Effector CD4-positive, alpha-beta T cell (primary cell): Measurements from ENCODE around the gene AMPD1.
A peak's percentile ranks its signal among the peaks of the same experiment; 100 is the strongest.

Experiments
- DNase-seq: peaks from one replicate; pipeline ENCODE4 v3.0.0-alpha.2; 2020

The AMPD1 gene

GRCh38 chr1:114696810-114697209 is 1.5 kb upstream of the AMPD1 start:
- DNase-seq, result no peak

GRCh38 chr1:114694540-114695310 is 621 bp downstream of the AMPD1 start:
- no peak for DNase-seq

- DNase-seq, result no peak
Measured at GRCh38 chr1:114692947-114693346, 2.4 kb downstream of the AMPD1 start.

- no peak for DNase-seq
Measured at GRCh38 chr1:114691061-114691460, 4.3 kb downstream of the AMPD1 start.

GRCh38 chr1:114690148-114690547 is 5.2 kb downstream of the AMPD1 start:
- no peak for DNase-seq

GRCh38 chr1:114688526-114688925 is 6.8 kb downstream of the AMPD1 start:
- DNase-seq, result no peak

GRCh38 chr1:114685851-114686250 is 9.5 kb downstream of the AMPD1 start:
- DNase-seq, result no peak

GRCh38 chr1:114677691-114678090 is 17.7 kb downstream of the AMPD1 start:
- no peak for DNase-seq

- no peak for DNase-seq
Measured at GRCh38 chr1:114676115-114676514, 19.2 kb downstream of the AMPD1 start.

GRCh38 chr1:114671939-114672275 is 23.4 kb downstream of the AMPD1 start:
- DNase-seq, result no peak

GRCh38 chr1:114671011-114671938 is 24.1 kb downstream of the AMPD1 start:
- DNase-seq, result no peak

GRCh38 chr1:114670083-114671010 is 25.0 kb downstream of the AMPD1 start:
- DNase-seq, result peak; percentile 78

- no peak for DNase-seq
Measured at GRCh38 chr1:114669562-114670082, 25.7 kb downstream of the AMPD1 start, which contains the start of gene DENND2C. Gene DENND2C, minus strand, starts transcription at chr1:114670049. Its CDS starts 44,065 bp downstream, at chr1:114625984.

GRCh38 chr1:114668784-114669561 is 26.4 kb downstream of the AMPD1 start:
- DNase-seq, result no peak

GRCh38 chr1:114668373-114668772 is 27.0 kb downstream of the AMPD1 start:
- no peak for DNase-seq

- no peak for DNase-seq
Measured at GRCh38 chr1:114666954-114667353, 28.4 kb downstream of the AMPD1 start.

- DNase-seq, result no peak
Measured at GRCh38 chr1:114660238-114660637, 35.1 kb downstream of the AMPD1 start.

- DNase-seq, result no peak
Measured at GRCh38 chr1:114651893-114652292, 43.5 kb downstream of the AMPD1 start.

- DNase-seq, result no peak
Measured at GRCh38 chr1:114648503-114648902, 46.8 kb downstream of the AMPD1 start.

GRCh38 chr1:114641377-114641776 is 54.0 kb downstream of the AMPD1 start:
- no peak for DNase-seq

- DNase-seq, result no peak
Measured at GRCh38 chr1:114638910-114639309, 56.4 kb downstream of the AMPD1 start.

GRCh38 chr1:114632427-114632826 is 62.9 kb downstream of the AMPD1 start:
- DNase-seq, result no peak
